CD4-positive, alpha-beta T cell treated with Interleukin-15 for 4 hours (primary cell): ENCODE measurements around the gene SYNE1.
"Not testable (repeated sequence)": the region's sequence is repeated elsewhere in the genome, so short reads cannot be mapped to it uniquely, and the experiment has no call there.

Experiments used
- DNase-seq: peaks from one replicate; pipeline ENCODE4 v3.0.0-alpha.2; 2020; ENCODE audit warnings: low spot score

The SYNE1 gene

DNA sequence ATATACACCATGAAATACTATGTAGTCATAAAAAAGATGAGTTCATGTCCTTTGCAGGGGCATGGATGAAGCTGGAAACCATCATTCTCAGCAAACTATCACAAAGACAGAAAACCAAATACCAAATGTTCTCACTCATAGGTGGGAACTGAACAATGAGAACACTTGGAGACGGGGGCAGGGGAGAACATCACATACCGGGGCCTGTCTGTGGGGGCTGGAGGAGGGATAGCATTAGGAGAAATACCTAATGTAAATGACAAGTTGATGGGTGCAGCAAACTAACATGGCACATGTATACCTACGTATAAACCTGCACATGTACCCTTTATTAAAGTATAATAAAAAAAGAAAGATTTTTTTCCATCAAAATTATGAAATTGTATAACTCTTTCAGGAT lies 22.4 kb downstream of the SYNE1 start:
- DNase-seq = not testable (repeated sequence)

DNA sequence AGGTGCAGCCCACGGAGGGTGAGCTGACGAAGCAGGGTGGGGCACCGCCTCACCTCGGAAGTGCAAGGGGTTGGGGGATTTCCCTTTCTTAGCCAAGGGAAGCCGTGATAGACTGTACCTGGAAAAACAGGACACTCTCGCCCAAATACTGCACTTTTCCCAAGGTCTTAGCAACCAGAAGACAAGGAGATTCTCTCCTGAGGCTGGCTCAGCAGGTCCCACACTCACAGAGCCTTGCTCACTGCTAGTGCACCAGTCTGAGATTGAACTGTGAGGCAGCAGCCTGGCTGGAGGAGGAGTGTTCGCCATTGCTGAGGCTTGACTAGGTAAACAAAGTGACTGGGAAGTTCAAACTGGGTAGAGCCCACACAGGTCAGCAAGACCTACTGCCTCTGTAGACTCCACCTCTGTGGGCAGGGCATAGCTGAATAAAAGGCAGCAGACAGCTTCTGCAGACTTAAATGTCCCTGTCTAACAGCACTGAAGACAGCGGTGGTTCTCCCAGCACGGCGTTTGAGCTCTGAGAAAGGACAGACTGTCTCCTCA lies 28.0 kb downstream of the SYNE1 start:
- DNase-seq = no peak

DNA sequence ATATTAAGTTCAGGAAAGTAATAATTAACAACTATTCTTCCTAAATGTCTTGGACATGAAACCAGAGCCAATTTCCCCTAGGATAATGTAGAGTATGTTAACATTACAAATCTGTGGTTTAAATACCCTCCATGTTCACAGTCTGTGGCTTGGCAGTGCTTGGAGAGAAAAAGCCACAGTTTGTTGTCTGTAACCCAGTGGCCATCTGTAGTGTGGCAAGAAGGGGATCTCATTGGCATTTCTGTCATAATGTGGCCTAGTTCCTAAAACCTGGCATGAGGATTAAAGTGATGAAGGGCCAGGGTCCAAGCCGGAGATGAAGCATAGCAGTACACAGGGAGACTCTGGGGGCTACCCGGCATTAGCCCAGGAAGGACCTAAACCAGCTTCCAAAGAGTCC lies 31.2 kb downstream of the SYNE1 start:
- DNase-seq = no peak

DNA sequence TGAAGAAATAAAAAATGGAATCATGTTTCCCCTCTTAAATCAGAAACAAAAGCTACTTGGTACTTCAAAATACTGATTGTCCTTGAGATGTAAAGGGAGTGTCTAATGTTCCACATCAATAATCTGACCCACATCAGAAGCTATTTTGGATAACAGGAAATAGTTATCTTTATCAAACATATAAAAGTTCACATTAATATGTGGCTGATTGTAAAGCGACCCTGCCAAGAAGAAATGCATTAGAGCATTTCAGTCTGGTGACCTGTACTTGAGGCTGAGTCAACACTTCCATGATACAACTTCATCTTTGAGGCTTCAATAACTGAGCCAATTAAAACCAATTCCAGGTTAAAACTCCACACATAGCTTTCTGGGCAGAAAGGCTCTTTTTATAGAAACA lies 31.8 kb downstream of the SYNE1 start:
- DNase-seq = no peak

DNA sequence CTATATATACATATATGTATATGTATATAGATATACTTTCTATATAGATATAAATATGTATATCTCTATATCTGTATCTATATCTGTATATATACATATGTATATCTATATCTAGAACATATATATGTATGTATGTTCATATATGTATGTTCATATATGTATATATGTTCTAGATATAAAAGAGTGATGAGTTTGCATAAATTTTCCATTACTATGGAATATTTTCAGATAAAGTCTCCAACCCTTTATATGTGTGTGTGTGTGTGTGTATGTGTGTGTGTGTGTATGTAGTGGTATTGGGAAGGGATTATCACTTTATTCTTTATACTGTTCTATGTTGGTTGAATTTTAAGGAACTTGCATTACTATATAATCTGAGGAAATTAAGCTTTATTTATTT lies 33.3 kb downstream of the SYNE1 start:
- DNase-seq = no peak

DNA sequence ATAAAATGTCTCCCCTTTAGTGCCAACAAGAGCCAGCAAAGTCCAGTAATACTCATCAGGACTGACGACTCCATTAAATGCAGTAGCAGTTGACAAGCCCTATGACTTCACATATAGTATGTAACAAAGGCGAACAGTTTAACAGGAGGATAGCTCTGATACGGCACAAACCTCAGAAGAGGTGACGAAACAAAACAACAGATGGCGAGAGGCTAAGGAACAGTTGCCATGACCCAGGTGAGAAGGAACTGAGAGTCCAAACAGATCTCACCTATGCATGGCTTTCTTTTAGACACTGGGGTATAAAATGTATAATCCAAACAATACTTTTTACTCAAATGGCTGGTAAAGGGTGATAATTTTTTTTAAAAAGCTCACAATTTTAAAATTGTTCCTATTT lies 37.1 kb downstream of the SYNE1 start:
- no peak for DNase-seq

DNA sequence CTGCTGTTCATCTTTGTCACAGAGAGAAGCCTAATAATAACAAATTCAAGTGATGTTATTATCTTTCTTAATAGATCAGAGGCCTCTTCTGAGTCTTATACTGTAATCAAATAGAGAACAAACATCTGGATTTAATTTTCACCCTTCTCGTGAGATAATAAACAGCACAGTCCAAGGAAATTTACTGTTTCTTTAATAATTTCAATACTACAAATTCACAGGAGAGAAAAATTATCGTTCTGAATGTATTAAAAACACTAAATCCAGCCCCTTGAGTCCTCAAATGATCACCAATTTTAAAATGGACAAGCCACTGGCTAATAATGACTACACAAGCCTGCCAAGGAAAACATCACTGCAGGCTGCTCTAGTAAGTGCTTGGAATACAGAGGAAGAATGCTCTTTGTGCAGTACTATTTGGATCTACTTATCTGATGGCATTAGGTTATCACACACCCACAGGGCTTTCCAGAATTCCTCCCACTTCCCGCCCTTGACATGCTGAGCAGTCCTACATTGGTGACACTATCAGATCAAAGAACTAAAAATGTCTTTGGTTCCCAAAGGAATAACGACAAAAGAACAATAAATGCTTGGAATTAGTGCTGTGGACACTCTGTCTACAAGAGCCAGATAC lies 38.1 kb downstream of the SYNE1 start:
- DNase-seq = no peak

DNA sequence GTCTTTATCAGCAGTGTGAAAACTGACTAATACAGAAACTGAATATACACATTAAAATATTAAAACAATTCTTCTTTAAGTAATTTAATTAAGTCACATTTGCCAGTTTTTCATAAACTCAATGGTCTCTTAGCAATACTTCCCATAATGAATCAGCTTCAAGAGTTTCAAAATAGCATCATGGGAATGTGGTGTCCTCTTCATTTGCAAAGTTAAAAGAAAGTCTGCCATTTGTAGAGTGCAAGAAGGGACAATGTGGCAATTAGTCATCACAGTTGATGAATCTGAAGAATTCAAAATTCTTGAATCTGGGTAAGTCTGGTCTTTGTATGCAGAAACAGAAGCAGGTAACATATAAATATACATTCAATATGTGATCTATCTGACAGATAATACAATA lies 38.7 kb downstream of the SYNE1 start:
- no peak for DNase-seq

DNA sequence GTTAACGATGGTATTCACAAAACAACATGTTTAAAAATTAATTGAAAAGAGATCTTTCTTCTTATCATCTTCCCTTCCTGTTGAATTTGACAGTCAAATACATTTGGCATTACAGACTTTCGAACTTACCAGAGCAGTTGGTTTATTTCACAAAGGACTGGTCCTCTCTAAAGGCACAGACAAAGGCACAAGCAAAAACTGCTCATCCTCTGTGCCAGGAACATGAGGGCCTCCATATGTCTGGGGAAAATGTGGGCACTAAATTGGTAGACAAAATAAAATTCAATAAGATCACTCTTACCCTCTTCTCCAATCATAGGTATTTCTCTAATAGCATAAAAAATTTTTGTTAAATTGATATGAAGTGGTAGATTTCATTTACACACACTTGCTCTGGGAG lies 40.4 kb downstream of the SYNE1 start:
- no peak for DNase-seq

DNA sequence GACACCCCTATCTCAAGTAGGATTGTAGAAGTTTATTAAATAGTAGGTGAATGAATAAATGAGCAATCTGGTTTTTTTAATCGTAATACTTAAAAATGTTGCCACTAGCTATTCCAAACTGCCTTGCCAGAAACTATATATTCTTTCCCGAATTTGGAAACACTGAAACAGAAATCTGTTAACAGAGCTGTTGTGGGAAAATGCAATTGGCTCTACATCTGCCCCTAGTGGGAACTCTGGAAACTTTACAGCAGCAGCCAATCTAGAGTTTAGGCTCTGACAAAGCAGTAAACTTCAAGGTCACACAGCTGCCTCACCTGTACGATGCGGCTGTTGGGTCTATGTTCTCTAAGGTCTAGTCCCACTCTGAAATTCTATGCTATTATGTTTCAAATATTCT lies 41.7 kb downstream of the SYNE1 start:
- DNase-seq = no peak

DNA sequence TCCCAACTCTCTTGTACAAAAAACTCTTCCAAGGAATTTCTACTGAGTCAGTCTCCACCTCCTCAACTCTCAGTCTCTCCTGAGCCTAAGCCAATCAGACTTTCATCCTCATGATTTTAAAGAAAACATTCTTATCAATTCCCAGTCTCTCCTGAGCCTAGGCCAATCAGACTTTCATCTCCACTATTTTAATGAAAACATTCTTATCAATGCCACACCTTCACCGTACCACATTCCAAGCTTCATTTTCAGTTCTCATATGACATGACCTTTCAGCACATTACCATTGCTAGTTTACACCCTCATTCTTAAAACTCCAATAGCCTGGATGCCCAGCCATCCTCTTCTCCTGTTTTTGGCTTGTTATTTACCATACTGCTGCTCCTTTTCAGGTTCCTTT lies 42.5 kb downstream of the SYNE1 start:
- no peak for DNase-seq

DNA sequence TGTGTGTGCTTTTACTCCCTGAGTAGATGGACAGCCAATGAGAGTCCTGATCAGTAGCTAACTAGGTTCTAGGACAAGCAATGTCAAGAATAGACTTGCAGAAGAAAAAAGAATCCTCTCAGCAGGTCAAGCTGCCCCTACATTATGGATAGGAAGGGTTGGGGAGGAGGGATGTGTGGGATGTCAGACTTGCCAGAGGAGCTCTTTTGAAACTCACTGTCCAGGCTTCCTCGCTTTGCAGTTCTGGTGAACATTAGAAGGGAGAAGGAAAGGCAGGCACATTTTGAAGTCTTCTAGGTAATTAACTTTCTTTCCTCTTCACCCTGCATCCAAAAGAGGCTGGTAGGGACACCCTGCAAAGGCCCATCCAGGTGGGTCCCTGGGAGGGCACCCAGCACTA lies 48.7 kb downstream of the SYNE1 start:
- no peak for DNase-seq

DNA sequence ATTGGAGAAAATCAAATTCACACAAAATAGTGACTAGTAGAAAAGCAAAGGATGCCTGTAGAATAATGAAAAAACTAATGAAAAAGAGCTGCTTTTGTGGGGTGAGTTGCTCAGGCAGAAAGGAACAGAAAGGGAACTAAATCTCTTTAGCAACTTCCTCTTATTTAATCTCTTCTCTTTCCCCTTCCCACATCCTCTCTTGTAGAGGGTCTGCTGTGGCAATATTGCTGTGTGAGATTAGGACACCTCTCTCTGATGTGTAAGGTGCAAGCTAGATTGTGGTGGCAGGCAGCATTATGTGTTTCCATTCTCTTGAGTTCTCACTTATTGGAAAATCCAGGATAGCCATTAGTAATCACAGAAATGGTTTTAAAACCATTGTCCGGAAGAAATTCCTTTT lies 49.7 kb downstream of the SYNE1 start:
- no peak for DNase-seq

DNA sequence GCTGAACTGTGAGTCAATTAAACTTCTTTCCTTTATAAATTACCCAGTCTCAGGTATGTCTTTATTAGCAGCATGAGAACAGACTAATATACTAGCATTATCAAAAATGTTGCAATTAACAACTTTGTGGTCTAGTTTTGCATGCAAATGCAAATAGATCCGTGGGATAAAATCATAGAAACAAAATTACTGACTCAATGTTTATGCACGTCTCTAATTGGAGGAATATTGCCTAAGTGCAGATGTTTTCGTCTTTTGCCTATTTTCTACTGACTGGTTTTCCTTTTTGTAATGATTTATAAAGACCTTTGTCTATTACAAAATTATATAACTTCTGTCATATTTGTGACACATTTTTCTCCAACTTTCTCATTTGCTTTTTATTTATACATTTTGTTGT lies 51.9 kb downstream of the SYNE1 start:
- DNase-seq = no peak

DNA sequence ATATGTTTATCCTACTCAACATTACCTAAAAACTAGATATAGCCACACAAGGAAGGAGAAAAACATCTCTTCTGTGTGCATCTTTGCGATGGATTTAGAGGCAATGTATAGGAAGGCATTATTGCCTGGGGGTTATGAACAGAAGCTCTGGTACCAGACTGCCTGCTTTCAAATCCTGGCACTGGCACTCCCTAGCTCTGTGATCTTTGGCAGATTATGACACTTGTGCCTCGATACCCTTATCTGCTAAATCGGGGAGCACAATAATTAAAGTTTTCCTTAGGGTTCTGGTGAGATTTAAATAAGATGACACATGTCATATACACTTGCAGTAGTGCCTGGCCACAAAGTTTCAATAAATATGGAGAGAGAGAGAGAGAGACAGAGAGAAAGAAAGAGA lies 53.3 kb downstream of the SYNE1 start:
- no peak for DNase-seq

DNA sequence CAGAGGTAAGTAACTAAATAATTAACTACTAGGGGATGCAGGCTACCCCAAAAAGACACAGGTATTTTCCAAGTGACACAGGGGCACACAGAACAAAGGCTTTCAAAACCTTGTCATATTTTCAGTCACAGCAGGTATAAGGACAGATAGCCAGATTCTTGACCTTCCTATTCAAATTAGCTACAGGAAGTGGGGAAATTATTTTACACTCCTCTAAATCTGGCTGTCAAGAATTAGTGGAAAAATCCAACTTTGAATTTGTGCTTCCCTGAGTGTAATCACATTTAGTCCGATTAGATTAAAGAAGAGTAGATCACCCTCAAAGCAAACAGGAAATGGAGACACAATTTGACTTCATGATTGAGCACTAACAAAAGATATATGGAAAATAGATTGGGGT lies 60.6 kb downstream of the SYNE1 start:
- DNase-seq = no peak

DNA sequence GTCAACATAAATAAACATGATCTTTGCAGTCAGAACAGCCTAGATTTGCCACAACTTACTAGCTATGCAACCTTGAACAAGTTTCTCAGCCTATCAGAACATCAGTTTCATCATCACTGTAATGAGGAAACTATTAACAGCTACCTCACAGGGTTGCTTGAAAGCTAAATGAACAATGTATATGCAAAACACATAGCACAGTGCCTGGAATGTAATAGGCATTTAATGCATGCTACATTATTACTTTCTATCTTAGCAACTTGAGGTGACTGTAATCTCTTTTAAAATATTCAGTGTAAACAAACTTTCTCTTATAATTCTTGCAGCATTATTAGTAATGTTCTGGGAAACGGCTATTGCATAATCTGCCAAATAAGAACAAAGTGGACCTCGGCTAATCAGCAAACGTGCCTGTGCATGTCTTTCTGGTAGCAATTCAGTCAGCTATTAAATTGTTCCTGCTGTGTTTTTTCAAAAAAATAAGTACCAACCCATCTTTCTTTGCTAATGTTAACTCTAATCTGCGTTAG lies 61.5 kb downstream of the SYNE1 start:
- DNase-seq = no peak

DNA sequence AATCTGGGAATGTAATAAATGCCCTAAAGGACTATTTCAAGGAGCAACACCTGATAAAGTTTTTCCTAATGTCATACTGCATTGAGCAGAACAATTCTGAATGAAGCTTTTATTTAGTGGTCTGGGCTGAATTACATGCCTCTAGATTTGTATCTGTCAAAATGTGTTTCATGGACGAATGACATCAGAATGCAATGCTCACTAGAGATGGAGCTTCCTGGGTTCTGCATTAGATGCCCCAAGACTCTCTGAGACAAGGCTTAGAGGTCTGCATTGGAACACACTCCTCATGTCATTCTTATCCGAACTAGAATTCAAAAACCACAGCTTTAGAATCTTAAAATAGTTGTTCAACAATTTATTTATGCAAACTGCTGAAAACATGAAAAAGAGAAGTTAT lies 62.0 kb downstream of the SYNE1 start:
- DNase-seq = no peak

DNA sequence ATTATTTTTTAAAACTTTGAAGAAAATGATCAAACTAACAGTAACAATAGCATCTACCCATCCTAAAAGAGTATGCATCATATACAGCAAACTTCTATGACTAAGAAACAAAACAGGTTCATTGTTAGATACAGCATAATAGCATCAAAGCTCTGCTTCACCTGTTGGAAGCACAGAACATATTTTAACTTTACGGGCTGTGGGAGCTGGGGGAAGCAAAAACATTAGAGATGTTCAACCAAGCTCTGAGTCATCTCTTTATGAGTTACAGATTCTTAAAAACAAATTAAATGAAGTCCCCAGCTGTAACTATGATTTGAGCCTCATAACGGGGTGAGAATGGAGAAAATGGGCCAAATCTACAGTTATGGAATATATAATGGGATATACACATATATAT lies 63.4 kb downstream of the SYNE1 start:
- no peak for DNase-seq

DNA sequence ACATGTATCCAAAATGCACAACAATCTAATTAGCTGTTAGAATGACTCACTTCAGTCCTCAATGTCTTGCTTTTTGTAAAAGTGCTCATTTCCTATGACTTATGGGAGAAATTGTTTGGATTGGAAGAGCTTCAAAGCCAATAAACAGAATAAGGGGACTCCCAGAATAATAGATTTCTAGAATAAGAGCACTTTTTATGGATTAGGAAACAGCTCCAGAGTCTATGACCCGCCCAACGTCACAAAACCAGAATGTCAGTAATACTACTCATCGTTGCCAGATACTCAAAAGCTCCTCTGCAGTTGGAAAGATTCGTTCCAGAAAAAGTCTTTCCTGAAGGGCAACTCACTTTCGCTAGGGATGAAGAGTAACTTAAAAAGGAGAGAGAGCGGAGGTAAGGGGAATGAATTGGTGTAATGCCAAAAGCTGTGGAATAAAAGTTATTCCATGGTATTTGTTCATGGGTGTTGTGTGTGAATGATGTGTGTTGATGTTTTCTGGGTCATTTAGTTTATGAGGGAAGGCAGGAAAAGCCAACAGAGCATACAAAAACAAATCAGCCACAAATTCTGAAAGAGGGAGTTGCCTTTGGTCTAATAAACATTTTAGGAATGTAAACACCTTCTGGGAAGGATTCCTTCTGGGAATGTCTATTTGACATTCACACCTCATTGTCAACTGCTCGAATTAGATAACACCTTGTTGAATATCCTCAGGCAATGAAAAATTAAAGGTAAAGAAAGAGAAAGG lies 64.6 kb downstream of the SYNE1 start:
- DNase-seq = no peak

DNA sequence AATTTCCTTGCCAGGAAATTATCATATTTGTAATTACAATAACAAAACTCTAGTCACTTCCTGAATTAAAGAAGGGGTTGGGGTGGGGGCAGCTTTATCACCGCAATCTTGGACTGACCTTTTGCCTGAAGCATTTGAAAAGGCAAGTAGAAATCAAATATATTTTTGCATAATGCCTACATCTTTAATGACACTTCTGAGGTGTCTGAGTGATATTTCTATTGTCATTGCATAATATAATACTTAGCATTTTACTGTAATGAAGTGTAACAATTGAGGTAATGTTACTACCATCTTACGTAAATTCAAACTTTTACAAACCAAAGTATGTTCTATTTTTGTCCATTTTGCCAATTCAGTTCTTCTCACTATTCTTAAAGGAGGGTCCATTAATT lies 65.2 kb downstream of the SYNE1 start:
- no peak for DNase-seq

DNA sequence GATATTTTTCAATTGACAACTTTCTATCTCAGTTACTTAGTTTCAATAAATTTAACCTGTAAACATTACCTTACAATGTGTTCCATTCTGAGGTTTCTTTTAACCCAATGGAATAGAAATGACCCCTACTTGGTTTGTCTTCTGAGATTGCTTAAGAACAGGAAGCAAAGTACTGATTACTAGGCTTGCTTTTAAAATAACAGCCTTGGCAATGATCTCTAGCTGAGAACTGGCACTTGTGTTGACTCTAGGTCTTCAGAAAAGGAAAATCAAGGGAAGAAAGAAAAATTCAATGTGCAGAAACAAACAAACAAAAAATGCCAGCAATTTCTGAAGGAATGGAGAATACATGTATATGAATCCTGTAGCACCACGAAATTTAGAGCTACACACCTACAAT lies 66.1 kb downstream of the SYNE1 start:
- DNase-seq = no peak

DNA sequence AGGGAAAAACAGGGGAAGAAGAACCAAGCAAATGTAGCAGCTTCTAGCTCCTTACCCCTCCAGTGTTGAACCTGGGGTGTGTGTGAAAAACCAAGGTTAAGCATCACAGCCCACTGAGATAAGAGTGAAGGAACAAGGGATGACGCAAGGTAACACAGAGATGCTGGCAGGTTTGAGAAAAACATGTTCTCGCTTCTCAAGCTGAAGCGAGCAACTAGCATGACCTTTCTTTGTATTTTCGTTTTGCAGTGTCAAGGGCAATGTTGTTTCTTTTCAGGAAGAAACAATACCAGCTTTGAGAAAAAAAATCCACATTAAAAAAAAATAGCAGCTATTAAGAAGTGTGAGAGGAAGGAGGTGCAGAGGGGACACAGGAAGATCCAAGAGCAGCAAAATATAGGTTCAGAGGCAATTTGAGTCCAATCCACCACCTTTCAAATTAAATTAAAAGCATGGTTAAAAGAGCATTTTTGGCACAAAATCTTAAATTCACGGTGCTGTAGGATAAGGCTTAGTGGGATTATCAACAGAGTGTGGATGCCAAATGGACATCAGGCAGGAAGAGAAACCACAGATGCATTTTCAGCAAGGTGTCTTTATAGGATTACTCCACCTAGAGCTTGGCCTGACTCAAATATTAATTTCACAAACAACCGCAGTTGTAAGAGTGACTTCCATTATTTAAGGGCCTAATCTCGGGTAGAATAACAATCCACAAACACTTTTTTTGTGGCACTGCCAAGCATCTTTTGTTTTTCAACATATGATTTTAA lies 70.9 kb downstream of the SYNE1 start:
- no peak for DNase-seq
